BJ (cell line): ENCODE data around the gene PCDHAC1. TPM values are rescaled to one million over a fixed set of nuclear protein-coding genes. Genes with fewer than 3 reads are reported as not detected.

ENCODE experiments used
- CTCF ChIA-PET: fragments of 350-600 bp; formaldehyde crosslinking; extraction: SDS; loops from one replicate; lab custom pipeline; 2021; ENCODE audit warnings: antibody characterized with exemption, inconsistent platforms; lab: Yijun Ruan, JAX
- POLR2A ChIA-PET: fragments of 300-600 bp; sonication (Branson Sonifier 250); formaldehyde crosslinking; extraction: SDS; loops from one replicate; lab custom pipeline; 2021; ENCODE audit warnings: antibody characterized with exemption; lab: Charles Lee
- DNase-seq: peaks from one replicate; pipeline ENCODE4 v3.0.0-alpha.2; 2011; ENCODE audit warnings: low read depth
- H3K27me3 ChIP-seq: 2 replicates; pipeline ENCODE4 v1.6.0; 2011; ENCODE audit warnings: low read length; ENCODE audit not compliant: control insufficient read depth, insufficient read depth
- H3K36me3 ChIP-seq: 2 replicates; pipeline ENCODE4 v1.5.1; 2011; ENCODE audit warnings: low read length; ENCODE audit not compliant: control insufficient read depth, insufficient read depth
- H3K4me3 ChIP-seq: 2 replicates; pipeline ENCODE4 v1.5.1; 2011; ENCODE audit warnings: low read depth, mild to moderate bottlenecking, control low read depth, low read length
- polyA plus RNA-seq: library from polyadenylated mRNA; depleted of rRNA; stranded (reverse); fragments of >200 nt; gene quantifications from 2 replicates; pipeline ENCODE4 v1.2.3, GENCODE V29; 2011
- TF ChIP-seq, protein P1 (sequence below): IDR thresholded peaks from 2 replicates; pipeline ENCODE4 v1.5.1; 2011; ENCODE audit warnings: low read depth, mild to moderate bottlenecking, control low read depth, inconsistent platforms, low read length, moderate library complexity; ENCODE audit not compliant: insufficient read depth

PCDHAC1 gene
- polyA plus RNA-seq, 1 experiment, result 0.02 TPM

DNA sequence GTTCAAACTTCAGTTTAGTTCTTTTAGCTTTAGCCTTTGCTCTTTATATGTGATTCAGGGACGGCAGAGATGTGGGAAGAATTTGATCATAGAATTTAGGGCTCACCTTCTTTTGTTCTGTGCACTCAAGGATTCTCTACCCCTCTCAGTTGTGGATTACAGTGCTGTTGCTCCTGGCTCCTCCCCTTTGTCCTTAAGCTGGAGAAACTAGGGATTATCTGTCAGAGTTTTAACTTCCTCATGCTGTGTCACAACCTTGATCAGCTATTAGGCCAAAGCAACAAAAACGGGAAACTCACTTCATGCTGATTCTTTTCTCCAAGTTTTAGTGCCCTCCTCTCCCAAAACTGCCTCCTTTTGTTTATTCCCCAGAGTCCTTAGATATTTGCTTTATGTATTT is 27.1 kb downstream of the PCDHAC1 start:
- POLR2A ChIA-PET, result no interaction called here
- Histone ChIP-seq H3K4me3 (no peak overlapping the region), H3K27me3 (no peaks in the 10 kb centered on the region), H3K36me3 (no peaks in the 10 kb centered on the region)
- no peak for DNase-seq
- CTCF ChIA-PET, result no interaction called here
- TF ChIP-seq, protein P1, sequence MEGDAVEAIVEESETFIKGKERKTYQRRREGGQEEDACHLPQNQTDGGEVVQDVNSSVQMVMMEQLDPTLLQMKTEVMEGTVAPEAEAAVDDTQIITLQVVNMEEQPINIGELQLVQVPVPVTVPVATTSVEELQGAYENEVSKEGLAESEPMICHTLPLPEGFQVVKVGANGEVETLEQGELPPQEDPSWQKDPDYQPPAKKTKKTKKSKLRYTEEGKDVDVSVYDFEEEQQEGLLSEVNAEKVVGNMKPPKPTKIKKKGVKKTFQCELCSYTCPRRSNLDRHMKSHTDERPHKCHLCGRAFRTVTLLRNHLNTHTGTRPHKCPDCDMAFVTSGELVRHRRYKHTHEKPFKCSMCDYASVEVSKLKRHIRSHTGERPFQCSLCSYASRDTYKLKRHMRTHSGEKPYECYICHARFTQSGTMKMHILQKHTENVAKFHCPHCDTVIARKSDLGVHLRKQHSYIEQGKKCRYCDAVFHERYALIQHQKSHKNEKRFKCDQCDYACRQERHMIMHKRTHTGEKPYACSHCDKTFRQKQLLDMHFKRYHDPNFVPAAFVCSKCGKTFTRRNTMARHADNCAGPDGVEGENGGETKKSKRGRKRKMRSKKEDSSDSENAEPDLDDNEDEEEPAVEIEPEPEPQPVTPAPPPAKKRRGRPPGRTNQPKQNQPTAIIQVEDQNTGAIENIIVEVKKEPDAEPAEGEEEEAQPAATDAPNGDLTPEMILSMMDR, result no peak

DNA sequence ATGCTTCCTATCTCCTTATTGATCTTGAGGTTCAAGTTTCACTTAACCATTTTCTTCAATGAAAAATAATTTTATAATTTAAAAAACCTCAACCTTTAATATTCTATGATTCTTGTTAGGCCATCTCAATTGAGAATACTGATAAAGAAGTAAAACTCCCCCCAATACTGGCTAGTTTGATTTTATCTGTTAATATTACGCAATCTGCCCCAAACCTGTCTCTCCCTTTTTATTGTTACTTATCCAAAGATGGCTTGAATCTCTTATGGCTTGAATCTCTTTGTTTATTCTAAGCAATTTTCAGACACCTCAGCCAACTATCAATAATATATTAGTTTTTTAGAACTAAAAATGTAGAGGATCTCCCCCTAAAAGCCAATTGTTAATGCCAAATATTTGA is 36.1 kb downstream of the PCDHAC1 start:
- POLR2A ChIA-PET, result no interaction called here
- CTCF ChIA-PET, result no interaction called here

DNA sequence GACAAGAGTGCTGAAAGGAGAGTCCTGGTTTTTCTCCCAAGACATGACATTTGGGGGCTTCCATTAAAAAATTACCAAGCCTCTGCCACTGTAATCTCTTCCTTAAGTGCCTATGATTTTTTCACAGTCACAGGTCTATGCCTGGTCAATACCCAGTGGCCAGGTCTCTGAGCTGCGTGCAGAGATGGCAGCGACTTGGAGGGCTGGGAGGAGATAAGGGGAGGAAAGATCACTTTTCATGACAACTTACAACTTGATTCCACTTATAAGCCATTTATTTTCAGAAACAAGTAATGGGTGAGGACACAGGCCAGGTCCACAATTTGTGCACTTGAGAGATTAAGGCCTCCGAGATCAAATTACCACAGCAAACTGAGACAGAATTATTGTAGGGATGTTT is 38.3 kb downstream of the PCDHAC1 start:
- TF ChIP-seq, protein P1, result no peak
- no peak for DNase-seq
- H3K4me3 ChIP-seq, result no peak overlapping the region
- CTCF ChIA-PET, result no interaction called here
- no peaks in the 10 kb centered on the region for H3K27me3 ChIP-seq
- H3K36me3 ChIP-seq, result no peaks in the 10 kb centered on the region
- POLR2A ChIA-PET, result no interaction called here

More for the DNA sequence above, 36.1 kb downstream of the PCDHAC1 start:
- TF ChIP-seq, protein P1, result no peak
- Histone ChIP-seq H3K36me3 (no peaks in the 10 kb centered on the region), H3K27me3 (no peaks in the 10 kb centered on the region), H3K4me3 (no peak overlapping the region)
- DNase-seq, result no peak

DNA sequence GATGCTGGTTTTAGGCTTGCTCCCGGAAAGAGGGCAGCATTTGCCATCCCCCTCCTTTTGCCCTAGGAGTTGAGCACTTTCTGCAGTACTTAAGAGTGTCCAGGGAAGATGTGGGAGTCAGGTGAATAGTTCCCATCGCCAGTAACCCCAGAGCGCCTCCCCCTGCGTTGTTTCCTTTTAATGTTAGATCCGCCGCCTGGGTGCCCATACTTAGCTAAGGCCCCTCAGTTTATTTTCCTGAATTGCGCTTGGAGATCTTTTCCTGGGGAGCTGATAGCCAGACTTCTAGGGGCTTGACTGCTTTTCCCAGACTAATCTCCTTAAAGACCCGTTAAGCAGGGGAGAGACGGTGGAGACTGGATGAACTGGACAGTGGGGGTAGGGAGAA is 39.8 kb downstream of the PCDHAC1 start:
- TF ChIP-seq, protein P1, result no peak
- Histone ChIP-seq H3K4me3 (peak overlapping the region; percentile 31; the same call in 1 of the 2 replicates), H3K36me3 (no peaks in the 10 kb centered on the region), H3K27me3 (no peaks in the 10 kb centered on the region)
- no peak for DNase-seq
- ChIA-PET CTCF (no interaction called here), POLR2A (no interaction called here)

DNA sequence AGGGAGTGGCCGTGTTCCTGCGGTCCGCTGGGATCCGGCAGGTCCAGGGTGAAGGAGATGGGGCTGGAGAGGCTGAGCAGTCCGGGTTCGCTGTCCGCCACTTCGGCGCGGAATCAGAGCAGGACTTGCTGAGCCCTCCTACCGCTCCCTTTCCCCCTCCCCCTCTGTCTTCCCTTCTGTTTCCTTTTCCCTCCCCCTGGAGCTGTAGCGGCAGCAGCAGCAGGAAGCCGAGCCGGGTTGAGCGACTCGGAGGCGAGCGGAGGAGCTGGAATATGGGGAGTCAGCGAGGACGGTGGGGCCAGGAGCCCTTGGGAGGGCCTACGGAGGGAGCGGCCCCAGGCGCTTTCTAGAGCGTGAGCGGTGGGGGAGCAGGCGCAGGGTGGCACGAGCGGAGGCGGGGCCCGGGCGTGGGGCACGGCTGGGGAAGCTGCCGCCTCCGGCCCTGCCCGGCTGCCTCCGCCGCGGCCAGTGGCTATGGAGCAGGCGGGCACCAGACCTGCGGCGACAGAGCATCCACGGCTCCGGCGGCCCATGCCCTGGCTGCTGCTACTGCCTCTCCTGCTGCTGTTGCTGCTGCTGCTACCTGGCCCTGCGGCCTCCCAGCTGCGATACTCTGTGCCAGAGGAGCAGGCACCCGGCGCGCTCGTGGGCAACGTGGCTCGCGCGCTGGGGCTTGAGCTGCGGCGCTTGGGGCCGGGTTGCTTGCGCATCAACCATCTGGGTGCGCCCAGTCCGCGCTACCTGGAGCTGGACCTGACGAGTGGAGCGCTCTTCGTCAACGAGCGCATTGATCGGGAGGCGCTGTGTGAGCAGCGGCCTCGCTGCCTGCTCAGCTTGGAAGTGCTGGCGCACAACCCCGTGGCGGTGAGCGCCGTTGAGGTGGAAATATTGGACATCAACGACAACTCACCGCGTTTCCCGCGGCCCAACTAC is 40.5 kb downstream of the PCDHAC1 start, which contains the start of gene PCDHAC2:
Gene PCDHAC2 (plus strand): TSS at position 184 of the 933 bp plus-strand sequence. CDS start 291 bp downstream, at position 475.
- TF ChIP-seq, protein P1, result no peak
- POLR2A ChIA-PET, result no interaction called here
- DNase-seq, result no peak
- CTCF ChIA-PET, result interaction anchor here (0.6 to 1.1 kb wide), 2 partner anchors 12 to 112 kb away, joined by 3 to 4 read pairs; no protein-coding TSS in a partner anchor
- H3K36me3 ChIP-seq, result no peaks in the 10 kb centered on the region
- H3K4me3 ChIP-seq, result peak within 1 kb of the TSS; percentile 31
- no peaks in the 10 kb centered on the region for H3K27me3 ChIP-seq
